Fibroblast of skin of scalp (primary cell): ENCODE data around the gene GOSR1.
"Not testable (repeated sequence)": the region's sequence is repeated elsewhere in the genome, so short reads cannot be mapped to it uniquely, and the experiment has no call there.

Experiments used
- DNase-seq: peaks from one replicate; pipeline ENCODE4 v3.0.0-alpha.2; 2013

The GOSR1 gene

DNA sequence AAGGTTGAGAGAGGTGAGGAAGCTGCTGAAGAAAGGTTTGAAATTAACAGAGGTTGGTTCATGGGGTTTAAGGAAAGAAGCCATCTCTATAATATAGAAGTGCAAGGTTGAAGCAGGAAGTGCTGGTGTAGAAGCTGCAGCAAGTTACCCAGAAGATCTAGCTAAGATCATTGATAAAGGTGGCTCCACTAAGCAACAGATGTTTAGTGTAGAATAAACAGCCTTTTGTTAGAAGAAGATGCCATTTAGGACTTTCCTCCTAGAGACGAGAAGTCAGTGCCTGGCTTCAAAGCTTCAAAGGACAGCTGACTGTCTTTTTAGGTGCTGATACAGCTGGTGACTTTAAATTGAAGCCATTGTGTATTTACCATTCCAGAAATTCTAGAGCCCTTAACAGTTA is 29.3 kb downstream of the GOSR1 start:
- DNase-seq = no peak

DNA sequence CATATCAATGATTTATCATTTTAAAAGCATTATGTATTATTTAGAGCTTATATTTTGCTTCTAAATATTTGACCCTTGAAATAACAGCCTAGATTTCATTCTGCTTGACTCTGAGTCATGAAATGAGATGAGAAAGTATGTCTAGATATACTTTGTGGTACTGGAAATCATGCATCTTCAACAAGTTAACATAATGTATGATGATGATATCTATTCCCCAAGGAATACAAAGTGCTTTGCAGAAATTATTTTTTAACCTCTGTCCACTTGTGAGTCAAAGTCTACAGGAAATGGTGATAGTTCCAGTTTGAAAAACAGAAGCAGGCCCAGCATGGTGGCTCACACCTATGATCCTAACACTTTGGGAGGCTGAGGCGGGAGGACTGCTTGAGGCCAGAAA is 36.1 kb downstream of the GOSR1 start:
- peak; percentile 80 for DNase-seq

DNA sequence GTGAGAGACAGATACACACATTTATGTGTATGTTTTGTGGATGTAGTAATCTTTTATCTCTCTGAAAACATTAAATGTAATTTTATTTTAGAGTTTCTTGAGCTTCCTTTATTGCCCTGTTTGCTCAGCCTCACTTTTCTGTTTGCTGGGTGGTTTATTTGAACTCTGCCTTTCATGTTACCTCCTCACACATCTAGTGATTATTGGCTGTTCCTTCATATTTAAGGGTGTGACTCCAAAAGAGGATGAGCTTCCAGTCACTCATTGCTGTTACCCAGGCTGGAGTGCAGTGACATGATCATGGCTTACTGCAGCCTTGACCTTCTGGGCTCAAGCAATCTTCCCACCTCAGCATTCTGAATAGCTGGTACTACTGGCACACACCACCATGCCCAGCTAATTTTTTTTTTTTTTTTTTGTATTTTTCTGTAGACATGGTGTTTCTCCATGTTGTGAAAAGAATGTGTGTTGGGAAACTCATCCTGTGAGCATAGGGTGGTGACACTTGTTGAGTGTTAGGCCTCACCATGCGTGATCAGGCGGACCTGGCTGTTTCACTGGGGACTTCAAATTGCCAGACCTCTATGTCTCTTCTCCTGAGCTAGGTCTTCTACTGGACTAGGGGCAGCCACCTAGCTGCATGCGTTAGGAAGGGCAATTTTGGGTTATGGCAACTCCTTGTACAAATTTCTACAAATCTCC is 37.8 kb downstream of the GOSR1 start:
- DNase-seq = no peak

DNA sequence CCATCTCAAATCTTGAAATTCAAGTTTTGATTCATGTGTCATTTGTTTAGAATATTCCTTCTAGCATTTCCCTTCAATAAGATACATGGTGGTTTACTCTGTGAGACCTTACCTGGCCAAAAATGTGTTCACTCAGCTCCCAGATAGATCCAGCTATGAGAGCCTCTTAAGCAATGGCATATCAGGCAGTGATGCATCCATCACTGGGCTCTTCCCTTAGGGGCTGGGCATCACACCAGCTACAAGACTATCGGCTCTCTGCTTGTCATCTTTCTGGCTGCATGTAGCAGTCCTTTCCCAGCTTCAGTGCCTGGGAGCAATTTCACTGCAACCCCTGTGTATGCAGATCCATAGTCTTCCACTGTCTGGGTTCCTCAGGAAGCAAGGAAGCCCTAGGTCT is 40.6 kb downstream of the GOSR1 start:
- no peak for DNase-seq

DNA sequence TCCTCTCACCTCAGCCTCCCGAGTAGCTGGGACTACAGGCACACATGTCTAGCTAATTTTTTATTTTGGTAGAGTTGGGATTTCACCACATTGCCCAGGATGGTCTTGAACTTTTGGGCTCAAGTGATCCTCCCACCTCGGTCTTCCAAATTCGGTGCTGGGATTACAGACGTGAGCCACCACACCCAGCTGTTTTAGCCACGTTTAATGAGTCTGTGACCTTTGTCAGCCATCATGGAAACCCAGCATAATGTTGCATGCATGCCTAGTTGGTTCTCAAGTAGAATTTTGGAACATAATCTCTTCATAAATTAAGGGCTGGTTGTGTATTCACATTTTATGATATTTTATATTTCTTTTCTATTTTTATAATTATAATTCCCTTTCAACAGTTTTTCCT is 42.0 kb downstream of the GOSR1 start:
- no peak for DNase-seq

DNA sequence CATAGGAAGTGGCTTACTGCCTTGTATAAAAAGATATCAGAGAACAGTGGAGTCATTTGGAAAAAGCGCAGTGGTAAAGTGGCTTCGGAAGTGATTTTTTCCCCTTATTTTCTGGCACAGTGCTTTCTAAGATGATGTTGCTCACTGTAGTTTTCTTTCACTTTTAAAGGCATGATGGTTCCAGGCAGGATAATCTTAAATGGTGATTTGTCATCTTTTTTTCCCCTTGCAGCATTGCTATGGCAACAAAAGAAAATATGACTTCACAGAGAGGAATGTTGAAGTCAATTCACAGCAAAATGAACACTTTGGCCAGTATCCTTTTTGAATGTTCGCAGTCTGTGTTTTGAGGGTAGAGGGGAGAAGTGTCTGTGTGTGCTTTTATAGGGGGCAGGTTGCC is 42.5 kb downstream of the GOSR1 start:
- DNase-seq = peak; percentile 91

DNA sequence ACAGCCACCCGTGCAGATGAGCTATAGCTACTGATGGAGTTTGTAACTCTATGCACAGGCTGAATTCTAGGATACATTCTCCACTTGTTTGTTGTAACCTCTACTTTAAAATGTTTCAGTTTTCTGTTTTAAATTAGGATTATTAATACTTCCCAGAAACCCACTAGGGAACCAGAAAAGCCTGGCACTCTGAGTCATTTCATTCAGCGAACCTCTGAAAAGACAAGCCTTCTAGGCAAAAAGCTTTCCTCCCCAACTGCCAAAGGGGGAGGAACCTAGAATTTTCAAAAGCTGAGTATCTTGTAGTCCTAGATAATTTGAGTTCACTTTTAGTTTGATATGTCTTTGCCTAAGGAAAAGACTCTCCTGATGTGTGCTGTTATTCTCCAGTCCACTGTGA is 43.2 kb downstream of the GOSR1 start:
- peak; percentile 85 for DNase-seq

DNA sequence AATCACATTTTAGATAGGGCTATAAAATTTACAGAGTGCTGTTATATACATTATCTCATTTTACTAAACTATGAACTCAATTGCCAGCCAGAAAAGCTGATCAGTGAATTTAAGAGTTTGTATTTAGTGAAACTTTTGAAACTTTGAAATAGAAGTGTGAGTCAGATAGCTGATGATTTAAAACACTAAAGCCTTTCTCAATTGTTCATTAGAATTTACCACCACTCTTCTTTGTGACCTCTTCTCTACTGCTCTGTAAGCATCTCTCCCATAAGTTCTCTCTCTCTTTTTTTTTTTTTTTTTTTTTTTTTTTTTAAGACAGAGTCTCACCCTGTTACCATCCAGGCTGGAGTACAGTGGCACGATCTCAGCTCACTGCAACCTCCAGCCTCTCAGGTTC is 43.7 kb downstream of the GOSR1 start:
- DNase-seq = no peak

DNA sequence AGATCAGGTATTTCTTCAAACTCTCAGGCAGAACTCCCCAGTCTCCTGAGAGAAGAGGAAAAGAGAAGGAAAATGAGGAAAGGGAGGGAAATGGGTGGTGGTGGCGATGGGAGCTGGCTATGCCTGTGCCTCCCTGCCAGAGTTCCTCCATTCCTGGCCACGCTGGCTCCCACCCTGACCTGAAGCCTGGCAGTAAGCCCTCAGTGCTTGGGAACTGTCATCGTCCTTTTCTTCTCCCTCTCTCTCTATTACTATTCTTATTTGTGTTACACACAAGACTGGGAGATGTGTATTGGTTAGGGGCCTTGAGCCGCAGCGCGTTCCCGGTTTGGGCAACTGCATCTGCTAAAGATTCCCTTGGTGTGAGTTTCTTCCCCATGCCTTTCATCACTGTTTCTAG is 44.6 kb downstream of the GOSR1 start:
- DNase-seq = no peak

DNA sequence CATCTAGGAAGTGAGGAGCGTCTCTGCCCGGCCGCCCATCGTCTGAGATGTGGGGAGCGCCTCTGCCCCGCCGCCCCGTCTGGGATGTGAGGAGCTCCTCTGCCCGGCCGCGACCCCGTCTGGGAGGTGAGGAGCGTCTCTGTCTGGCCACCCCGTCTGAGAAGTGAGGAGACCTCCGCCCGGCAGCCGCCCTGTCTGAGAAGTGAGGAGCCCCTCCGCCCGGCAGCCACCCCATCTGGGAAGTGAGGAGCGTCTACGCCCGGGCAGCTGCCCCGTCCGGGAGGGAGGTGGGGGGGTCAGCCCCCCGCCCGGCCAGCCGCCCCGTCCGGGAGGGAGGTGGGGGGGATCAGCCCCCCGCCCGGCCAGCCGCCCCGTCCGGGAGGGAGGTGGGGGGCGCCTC is 46.0 kb downstream of the GOSR1 start:
- DNase-seq = not testable (repeated sequence)

DNA sequence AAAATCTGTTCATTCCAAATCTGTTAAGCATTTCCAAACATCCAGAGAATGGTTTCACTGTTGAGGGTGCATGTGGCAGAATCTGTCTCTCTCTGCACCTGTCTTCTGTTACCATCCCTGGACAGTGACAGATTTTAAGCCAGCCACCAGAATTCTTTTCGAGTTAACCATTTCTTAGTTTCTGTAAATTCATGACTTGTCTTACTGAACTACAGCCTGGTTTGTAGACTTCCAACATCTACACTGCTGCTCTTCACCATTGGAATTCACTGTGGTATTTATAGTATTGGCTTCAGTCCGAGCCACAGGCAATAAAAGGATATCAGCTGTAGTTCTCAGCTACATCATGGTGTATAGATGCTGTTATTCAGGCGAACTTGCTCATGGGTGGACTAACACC is 47.6 kb downstream of the GOSR1 start:
- peak; percentile 69 for DNase-seq

DNA sequence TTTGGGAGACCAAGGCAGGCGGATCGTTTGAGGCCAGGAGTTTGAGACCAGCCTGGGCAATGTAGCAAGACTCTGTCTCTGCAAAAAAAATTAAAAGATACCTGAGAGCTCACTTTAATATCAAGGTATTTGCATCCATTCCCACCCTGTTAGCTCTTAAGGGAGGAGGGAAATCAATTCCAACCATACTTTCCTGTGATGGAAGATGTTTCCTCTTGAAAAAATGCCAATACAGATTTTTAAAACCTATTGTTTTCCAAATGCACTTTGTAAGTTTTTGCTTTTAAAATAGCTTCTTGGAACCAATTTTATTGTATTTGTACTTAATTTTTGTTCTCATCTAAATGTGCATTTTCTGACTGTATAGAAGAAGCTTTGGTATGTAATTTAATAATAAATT is 49.2 kb downstream of the GOSR1 start:
- DNase-seq = no peak

DNA sequence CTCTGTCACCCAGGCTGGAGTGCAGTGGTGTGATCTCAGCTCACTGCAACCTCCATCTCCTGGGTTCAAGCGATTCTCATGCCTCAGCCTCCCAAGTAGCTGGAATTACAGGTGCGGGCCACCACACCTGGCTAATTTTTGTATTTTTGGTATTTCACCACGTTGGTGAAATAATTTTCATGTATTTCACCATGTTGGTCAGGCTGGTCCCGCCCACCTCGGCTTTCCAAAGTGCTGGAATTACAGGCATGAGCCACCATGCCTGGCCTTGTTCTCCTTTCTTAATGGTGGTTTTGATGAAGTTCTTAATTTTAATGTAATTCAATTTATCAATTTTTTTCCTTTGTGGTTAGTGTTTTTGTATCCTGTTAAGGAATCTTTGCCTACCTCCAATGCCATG is 51.5 kb downstream of the GOSR1 start:
- DNase-seq = not testable (repeated sequence)

DNA sequence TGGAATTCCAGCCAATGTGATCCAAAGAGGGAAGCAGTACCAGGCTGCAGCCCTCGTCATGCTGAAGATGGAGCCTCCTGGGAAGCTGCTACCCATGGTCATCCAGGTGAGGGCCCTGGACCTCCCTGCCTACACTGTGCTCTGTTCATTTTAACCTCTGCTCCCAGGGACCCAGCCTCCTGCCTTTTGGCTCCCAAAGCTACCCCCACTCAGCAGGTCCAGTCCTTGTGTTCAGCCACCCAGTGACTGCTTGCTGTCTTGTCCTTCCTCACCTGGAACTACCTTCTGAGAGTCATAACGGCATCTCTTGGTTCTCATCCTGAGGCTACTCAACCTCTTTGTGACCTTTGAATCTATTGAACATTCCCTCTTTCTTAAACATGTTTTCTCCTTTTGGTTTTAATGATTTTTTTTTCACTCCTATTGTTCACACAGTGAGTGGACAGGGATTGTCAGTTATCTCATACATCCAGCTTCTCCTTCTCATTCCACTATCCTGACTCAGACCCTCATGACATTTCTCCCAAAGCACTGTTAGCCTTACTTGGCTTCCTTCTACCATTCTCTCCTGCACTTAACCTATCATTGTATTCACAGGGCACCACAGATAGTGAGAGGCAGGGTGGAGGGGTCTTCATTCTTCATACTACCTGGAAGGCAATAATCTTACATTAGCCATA is 53.3 kb downstream of the GOSR1 start:
- DNase-seq = peak; percentile 57

DNA sequence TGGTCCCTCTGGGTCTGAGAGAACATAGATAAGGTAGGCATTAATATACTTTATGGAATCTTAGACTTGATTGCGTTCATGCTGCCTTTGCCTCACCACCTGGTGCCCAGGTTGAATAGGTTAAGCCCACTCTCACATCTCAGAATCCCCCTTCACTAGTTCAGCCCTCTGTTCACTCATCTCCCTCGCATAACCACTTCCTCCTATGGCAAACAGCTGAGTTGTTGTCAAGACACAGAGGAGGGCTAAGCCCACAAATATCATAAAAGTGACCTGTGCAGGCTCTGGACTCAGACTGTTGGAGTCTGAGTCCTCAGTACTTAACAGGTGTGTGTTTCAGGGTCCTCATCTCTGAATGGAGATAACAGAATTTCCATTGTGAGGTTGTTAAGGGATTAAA is 55.7 kb downstream of the GOSR1 start:
- DNase-seq = no peak

DNA sequence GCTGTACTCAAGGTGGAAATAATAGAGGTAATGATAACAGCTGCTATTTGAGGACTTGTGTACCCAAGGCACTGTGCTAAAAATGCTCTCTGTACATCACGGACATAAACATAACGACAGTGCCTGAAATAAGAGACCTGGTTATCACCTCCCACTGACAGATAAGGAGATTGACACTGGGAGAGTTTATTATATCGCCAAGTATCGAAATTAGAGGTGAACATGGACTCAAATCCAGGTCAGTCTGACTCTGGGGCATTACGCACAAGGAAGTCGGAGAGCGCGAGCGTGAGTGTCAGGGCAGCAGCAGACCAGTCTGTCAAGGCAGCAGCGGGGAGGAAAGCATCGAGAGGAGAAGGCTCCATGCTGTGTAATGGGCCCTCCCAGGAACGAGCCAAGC is 57.1 kb downstream of the GOSR1 start:
- no peak for DNase-seq

DNA sequence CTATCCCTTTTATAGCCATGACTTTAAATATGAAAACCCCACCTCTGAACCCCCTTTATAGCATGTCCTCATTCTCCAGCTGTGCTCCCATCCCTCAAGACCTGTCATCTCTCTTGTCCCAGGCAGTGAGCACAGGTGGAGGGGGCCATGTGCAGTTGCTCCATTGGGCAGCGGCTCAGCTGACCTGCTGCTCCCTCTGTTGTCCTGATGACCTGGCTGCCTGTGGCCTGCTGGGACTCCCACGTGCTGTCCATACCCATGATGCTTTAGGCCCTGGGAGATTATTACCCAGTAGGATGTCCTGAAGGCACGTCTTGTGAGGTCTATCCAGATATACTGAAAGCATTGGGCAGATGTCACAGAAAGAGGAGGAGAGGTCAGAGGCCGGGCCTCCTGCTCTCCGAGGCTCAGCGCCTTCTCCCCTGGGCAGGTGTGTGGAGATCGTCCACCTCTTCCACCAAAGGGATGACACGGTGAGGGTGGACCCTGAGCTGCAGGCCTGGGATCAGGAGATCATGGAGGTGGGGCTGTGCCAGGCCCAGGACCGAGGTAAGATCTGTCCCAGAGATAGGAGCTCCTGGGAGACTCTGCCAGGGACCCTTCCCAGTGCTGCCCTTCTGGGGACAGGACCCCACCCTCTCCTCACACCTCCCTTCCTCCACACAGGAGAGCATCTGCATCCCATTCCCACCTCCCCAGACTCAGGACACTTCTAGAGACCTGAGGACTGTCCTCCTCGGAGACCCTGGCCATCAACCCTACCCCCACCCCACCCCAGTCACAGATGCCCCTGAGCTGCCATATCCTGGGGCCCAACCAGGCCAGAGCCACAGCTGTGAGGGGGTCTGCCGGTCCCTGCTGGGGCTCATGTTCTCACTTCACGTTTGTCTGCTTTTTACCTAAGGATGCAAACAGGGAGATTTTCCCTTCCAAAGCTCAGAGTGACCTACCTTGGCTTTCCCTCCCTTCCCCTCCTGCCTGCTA is 58.0 kb downstream of the GOSR1 start:
- DNase-seq = no peak

DNA sequence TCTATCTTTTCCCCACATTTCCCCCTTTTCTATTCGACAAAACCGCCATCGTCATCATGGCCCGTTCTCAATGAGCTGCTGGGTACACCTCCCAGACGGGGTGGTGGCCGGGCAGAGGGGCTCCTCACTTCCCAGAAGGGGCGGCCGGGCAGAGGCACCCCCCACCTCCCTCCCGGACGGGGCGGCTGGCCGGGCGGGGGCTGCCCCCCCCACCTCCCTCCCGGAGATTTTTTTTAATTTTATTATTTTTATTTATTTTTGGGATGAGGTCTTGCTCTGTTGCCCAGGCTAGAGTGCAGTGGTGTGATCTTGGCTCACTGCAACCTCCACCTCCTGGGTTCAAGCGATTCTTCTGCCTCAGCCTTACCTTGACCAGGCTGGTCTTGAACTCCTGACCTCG is 59.6 kb downstream of the GOSR1 start:
- not testable (repeated sequence) for DNase-seq

DNA sequence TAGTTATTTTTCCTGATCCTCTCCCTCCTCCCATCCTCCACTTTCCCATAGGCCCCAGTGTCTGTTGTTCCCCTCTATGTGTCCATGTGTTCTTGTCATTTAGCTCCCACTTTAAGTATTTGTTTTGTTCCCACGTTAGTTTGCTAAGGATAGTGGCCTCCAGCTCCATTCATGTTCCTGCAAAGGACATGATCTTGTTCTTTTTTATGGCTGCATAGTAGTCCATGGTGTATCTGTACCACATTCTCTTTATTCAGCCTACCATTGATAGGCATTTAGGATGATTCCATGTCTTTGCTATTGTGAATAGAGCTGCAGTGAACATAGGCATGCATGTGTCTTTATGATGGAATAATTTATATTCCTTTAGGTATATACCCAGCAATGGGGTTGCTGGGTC is 60.5 kb downstream of the GOSR1 start:
- not testable (repeated sequence) for DNase-seq

DNA sequence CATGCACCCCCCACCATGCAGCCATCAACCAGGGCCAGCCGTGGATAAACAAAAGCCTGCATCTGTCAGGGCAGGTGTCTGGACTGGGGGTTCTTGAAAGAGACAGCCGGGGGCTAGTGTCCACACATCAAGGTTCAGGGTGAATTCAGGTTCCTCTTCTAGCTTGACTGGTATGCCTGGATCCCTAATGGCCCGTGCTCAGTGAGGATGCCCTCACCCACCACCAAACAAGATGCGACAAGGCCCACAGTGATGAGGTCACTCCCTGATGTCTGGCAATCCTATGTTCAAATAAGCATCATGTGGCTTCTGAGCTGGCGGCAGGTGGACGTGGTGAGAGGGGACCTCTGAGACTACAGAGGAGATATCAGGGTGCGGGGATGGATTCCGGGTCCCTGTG is 64.6 kb downstream of the GOSR1 start:
- DNase-seq = no peak

DNA sequence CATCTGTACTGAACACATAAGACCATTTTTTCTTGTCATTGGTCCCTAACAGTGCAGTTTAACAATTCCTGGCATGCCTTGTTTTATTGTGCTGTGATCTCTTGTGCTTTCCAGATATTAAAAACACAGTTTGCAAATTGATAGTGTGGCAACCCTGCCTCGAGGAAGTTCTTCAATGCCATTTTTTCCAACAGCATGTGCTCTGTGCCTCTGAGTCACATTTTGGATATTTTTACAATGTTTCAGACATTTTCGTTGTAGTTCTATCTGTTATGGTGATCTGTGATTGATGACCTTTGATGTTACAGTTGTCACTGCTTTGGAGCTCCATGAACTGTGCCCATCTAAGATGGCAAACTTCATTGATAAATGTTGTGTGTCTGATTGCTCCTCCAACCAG is 66.2 kb downstream of the GOSR1 start:
- no peak for DNase-seq

DNA sequence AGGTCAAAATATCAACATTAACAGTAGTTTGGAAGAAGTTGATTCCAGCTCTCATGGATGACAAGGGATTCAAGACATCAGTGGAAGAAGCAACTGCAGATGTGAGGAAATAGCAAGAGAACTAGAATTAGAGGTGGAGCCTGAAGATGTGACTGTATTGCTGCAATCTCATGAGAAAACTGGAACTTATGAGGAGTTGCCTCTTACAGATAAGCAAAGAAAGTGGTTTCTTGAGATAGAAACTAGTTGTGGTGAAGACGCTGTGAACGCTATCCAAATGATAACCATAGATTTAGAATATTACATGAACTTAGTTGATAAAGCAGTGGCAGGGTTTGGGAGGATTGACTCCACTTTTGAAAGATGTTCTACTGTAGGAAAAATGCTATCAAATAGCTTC is 67.8 kb downstream of the GOSR1 start:
- no peak for DNase-seq

DNA sequence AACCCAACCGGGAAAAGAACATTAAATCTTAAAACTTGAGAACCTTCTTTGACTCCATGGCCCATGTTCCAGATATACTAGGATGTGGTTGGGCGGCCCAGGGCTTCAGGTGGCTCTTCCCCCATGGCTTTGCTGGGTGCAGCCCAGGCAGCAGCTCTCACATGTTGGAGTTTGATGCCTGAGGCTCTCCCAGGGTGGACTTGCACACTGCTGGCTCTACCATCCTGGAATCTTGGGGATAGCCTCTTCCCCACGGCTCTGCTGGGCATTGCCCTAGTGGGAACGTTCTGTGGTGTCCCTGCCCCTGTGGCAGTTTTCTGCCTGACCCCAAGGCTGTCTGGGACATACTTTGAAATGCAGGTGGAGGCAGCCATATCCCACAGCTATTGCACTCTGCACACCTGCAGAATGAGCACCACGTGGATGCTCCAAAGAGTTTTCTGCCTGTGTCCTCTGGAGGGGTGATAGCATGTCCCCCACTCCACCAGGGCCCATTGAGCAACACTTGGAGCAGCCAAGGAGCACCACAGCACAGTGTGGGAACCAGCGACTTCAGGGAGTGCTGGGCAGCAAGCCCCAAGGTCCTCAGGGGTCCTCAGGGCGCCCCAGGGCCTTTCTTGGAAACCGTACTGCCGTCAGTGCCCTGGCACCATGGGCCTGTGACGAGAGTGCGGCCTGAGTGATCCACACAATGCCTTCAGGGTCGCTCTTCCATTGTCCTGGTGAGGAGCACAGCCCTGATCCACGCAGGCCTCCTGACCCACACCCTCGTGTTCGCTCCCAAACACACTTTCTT is 70.8 kb downstream of the GOSR1 start:
- no peak for DNase-seq
